GM19239 (cell line): ENCODE data around the gene ARID3B.
"Not testable (repeated sequence)": the region's sequence is repeated elsewhere in the genome, so short reads cannot be mapped to it uniquely, and the experiment has no call there.

Experiments
- DNase-seq: peaks from one replicate; pipeline ENCODE4 v3.0.0; 2011; ENCODE audit warnings: low spot score; ENCODE audit not compliant: insufficient read length
- FAIRE-seq: peaks from 2 replicates; lab custom pipeline; 2011; peaks lifted over from hg19 to GRCh38; lab: Jason Lieb, UNC

The ARID3B gene

DNA sequence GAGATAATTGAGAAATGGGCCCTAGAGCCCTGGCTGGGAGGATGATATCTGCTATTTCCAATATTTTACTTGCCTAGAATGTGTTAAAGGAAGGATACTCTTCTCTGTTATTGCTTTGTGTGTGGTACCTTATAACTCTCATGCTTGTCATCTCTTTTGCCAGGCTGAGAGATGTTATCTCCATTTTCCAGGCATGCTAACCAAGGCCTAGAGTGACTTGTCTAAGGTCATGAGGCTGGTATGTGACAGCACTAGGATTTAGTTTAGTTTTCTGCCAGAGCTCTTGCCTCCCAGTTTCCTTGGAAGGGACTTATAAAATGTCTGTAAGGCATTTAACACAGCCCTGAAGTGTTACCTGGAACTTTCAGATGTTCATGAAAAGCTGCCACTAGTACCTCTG is 76.0 kb downstream of the ARID3B start:
- no peak for FAIRE-seq
- DNase-seq, result no peak

DNA sequence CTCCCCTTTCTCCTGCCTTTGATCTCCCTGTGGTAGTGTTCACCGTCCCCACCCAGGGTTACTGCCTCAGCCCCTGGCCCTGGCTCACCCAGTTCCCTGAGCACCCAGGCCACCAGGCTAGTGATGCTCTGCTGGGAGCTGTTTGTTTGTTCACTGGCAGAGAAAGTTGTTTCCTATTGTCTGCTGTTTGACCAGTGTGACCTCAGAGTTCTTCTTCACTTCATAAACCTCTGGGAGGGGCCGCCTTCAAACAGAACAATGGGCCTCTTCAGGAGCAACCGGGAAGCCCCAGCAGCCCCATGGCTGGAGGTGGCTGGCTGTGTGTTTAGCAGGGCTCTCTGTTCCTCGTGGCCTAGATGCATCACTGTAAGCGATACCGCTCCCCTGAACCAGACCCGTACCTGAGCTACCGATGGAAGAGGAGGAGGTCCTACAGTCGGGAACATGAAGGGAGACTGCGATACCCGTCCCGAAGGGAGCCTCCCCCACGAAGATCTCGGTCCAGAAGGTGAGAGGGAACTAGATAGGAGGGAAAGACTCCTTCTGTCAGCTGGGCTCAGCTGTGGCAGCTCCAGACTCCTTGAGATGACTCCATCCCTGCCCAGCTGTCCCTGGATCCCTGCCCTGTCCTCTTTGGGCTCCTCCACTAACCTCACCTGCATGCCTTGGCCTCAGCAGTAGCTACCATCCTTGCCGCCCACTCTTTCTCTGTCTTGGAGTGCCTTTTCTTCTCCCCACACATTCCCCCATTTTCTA is 78.0 kb downstream of the ARID3B start:
- FAIRE-seq, result no peak

DNA sequence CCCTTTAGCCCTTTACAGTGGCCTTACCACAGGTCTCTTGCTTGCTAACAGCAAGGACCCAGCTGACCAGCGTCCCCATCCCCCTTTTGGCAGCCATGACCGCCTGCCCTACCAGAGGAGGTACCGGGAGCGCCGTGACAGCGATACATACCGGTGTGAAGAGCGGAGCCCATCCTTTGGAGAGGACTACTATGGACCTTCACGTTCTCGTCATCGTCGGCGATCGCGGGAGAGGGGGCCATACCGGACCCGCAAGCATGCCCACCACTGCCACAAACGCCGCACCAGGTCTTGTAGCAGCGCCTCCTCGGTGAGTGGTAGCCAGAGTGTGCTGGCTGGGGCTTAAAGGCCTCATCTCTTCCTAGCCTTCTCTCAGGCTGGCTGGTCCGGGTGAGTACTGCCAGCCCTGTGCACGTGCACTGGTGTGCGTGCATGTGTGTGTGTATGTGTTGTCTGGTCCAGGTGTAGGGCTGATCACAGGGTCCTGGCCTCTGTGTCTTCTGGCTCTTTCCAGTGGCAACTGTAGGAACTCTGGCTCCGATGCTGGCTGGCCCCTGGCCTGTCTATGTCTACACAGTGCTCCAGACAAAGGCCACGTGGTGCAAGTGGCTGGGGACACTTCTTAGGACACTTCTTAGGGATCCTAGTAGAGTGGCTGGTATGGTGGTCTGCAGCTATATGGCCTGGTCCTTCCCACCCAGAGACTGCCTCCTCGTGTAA is 79.1 kb downstream of the ARID3B start:
- FAIRE-seq, result no peak
- DNase-seq, result no peak

More for the DNA sequence above, 78.0 kb downstream of the ARID3B start:
- no peak for DNase-seq

DNA sequence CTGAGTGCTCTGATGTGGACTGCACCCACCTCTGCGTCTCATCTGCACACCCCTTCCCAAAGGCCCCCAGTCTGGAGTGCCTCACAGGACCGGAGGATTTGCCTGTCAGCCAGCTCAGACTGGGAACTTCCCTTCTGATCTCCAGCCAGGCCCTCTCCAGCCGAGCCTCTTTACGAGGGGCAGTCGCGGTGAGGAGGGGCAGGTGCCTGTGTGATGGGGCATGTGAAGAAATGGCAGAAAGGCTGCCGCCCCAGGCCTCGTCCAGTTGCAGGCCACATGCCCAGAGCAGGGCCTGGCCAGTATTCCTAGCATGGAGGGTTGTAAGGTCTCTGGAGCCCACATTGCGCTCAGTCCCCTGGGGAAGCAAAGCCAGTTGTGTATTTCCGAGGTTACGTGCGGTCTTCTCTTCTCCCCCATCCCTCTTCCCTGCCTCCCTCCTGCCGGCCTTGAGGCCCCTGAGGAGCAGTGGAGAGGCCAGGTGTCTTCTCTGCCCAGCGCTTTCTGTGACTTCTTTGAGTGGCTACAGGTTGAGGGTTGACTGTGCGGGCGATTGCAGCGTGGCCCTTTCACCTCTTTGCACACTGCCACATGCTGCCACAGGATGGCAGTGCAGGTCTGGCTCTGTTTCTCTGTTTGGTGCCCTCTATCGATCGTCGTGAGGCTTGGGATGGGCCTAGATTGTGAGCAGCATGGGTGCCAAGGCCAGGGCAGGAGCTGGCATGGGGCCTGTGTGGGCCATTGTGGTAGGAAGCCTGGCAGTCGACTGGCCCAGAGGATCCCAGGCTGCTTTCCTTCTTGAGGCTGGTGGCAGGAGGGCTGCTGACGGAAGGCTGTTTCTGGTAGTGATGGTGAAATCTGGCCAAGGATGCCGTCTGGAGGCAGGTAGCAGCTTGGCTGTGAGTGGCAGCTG is 79.9 kb downstream of the ARID3B start:
- FAIRE-seq (peak; percentile 95), DNase-seq (peak; percentile 81)

DNA sequence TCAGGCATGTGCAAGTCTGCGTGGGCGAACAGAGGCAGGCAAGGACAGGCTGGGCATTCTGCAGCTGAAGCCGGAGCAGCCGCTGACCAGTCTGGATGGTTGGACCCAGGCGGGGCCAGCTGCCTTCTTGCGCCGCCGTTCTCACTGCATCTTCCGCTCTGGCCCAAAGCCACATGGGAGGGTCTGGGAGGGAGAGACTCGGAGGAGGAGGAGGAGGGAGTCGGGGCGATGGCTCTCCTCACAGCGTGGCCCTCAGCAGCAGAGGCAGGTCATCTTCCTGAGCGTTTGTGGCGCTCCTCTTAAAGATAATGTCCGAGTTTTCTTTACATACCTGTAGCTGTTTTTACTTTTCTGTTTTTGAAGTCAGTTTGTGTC is 80.5 kb downstream of the ARID3B start:
- no peak for DNase-seq
- FAIRE-seq, result no peak

DNA sequence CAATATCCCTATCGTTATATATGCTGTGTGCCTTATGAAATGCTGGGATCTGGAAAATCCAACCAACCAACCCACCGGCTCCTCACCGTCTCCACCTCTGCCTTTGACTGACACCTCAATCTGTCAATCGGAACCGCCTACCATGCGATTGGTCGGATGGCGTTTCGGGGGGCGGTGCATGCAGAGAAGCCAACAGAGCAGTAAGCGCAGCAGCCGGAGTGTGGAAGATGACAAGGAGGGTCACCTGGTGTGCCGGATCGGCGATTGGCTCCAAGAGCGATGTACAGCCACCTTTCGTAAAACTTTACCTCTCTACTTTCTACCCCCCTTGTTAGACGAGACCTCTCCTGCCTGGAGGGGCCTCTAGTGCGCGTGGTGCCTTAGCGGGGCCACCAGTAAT is 80.9 kb downstream of the ARID3B start:
- peak; percentile 31 for FAIRE-seq

DNA sequence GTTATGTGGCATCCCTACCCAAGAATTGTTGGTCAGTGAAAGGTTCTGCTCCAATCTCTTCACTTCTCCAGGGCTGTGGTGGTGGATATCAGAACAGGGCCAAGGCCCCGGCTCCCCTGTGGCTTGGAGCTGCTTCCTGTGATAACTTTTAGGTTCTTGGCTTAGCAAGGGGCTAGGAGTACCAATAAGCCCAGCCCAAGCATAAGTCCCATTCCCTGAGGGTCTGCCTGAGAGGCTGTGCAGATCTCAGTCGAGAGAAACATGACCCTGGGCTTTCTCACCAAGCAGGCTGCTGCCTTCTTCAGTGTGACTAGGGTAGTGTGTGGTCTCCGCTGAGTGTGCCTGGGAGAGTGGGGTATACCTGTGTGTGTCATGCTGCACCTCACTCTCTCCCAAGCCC is 81.7 kb downstream of the ARID3B start:
- FAIRE-seq, result no peak
- DNase-seq, result no peak

More for the DNA sequence above, 80.9 kb downstream of the ARID3B start:
- no peak for DNase-seq

DNA sequence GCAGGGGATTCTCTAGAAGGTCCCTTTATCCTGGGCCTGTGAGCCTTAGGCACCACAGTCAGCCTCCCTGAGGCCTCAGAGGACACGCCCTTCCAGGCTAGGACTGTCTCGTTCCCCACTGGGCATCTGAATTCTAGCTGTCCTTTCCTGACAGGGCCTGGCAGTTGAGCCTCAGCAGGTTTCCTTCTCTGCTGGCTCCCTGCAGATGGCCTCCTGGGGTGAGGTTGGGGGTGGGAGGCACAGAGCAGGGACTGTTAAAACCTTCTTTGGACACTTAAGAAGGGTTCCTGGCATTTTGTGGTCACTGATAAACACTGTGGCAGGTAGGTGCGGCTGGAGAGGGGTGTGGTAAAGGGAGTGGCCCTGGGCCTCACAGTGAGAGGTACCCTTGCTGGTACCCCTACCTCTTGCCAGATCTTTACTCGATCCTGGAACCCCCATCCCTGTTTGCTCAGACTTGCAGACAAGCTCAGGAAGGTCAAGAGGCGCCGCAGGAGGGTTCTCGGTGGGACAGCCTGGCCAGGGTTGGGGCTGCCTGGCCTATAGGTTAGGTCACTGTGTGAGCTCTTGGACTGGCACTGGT is 83.1 kb downstream of the ARID3B start:
- DNase-seq (no peak), FAIRE-seq (no peak)

DNA sequence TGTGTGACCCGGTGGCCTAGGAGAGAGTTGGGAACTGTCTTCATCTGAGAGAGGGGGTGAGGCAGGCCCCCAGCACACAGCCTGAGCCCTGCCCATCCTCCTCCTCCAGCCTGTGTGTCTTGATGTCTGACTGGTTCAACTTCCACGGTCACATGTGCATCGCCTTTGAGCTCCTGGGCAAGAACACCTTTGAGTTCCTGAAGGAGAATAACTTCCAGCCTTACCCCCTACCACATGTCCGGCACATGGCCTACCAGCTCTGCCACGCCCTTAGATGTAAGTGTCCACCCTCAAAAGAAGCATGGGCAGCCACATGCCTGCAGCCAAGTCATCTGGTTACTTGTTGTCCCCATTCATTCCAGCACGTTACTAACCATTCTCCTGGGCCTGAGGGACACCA is 84.7 kb downstream of the ARID3B start:
- DNase-seq (no peak), FAIRE-seq (no peak)

DNA sequence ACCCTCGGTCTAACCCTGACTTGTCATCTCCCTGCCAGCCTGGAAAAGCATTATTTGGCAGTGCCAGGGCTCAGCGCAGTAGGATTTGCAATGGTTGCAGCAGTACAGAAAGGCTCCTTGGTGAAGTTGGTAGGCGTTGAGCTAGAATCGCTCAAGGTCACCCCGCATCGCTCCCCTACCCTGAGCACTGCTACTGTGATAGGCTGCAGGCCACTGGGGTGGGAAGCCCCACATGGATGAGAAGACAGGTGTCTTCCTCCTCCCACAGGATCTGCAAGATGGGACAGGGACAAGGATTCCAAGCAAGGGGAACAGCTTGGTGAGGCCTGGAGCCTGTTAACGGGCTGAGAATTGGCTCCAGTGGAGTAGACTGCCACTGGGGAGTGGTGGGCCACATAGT is 85.3 kb downstream of the ARID3B start:
- no peak for FAIRE-seq

DNA sequence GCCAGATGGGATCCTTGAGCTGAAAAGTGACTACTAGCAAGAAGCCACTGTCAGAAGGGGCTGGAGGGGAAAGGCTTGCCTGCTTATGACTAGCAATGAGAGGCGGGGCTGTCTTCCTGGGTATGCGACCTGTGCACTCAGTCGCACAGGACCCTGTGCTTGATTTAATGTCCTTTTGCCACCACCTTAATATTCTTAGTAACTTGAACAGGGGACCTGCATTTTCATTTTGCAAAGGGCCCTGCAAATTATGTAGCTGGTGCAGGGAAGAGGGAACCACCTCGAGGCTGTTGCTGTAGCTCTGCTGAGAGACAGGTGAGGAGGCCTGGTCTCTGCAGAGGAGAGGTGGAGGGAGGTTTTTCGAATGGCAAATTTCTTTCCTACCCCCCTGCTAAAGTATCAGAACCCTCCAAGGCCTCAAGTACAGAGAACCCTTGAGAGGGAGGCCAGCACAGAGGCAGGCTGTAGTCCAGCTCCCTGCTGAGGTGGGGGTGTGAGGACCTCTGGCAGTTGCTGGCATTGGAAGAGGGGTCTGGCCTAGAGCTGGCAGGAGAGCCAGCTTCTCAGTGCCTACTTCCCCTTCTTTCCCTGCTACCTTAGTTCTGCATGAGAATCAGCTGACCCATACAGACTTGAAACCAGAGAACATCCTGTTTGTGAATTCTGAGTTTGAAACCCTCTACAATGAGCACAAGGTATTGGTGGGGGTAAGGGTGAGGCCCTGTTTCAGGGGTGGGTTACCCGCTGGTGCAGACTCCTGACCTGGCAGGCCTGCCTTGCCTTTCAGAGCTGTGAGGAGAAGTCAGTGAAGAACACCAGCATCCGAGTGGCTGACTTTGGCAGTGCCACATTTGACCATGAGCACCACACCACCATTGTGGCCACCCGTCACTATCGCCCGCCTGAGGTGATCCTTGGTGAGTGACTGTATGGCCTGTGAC is 86.0 kb downstream of the ARID3B start:
- peak; percentile 57 for FAIRE-seq
- DNase-seq, result peak; percentile 38

More for the DNA sequence above, 85.3 kb downstream of the ARID3B start:
- no peak for DNase-seq

DNA sequence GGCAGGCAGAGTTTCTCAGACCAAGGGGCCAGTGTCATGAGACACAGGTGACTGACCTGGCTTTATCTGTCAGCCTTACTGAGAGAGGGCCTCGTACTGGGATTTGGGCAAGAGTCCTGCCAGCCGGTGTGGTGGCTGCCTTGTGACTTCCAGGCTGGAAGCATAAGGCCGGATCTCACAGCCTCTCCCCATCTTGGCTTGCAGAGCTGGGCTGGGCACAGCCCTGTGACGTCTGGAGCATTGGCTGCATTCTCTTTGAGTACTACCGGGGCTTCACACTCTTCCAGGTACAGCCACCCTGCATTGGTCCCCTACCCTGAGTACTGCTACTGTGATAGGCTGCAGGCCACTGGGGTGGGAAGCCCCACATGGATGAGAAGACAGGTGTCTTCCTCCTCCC is 86.7 kb downstream of the ARID3B start:
- DNase-seq, result no peak
- no peak for FAIRE-seq

DNA sequence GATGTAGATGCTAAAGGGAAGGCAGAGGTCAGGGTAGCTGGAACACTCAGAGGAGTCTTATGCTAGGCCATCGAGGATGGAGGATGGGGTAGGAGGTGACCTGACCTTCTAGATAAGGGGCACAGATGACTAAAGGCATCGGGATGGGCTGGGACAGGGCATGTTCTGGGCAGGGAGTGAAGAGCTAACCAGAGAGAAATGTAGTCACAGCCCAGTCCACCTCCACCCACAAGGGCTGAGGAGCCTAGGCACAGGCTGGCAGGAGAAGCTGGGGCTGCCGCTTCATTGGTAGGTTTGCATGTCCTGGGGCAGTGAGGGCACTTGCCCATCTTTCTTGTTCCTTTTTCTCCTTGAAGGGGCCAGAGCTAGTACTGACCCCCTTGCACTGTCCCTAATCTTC is 87.2 kb downstream of the ARID3B start:
- DNase-seq (no peak), FAIRE-seq (no peak)

DNA sequence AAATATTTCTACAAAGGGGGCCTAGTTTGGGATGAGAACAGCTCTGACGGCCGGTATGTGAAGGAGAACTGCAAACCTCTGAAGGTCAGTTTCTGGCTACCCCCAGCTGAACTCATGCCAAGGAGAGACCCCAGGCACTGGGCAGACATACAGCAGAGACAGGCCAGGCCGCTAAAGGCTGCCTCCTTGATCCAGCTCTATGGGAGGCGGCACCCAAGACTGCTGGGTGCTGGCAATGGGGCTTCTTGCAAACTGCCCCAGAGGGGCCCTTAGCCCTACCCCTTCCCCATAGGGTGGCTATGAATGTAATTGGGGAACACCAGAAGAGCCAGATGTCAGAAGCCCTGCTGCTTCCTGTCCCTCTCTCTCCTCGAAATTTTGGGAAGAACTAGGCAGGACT is 87.9 kb downstream of the ARID3B start:
- DNase-seq (no peak), FAIRE-seq (no peak)

DNA sequence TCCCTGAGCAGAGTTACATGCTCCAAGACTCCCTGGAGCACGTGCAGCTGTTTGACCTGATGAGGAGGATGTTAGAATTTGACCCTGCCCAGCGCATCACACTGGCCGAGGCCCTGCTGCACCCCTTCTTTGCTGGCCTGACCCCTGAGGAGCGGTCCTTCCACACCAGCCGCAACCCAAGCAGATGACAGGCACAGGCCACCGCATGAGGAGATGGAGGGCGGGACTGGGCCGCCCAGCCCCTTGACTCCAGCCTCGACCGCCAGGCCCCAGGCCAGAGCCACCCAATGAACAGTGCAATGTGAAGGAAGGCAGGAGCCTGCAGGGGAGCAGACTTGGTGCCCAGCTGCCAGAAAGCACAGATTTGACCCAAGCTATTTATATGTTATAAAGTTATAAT is 88.7 kb downstream of the ARID3B start:
- not testable (repeated sequence) for FAIRE-seq, DNase-seq

DNA sequence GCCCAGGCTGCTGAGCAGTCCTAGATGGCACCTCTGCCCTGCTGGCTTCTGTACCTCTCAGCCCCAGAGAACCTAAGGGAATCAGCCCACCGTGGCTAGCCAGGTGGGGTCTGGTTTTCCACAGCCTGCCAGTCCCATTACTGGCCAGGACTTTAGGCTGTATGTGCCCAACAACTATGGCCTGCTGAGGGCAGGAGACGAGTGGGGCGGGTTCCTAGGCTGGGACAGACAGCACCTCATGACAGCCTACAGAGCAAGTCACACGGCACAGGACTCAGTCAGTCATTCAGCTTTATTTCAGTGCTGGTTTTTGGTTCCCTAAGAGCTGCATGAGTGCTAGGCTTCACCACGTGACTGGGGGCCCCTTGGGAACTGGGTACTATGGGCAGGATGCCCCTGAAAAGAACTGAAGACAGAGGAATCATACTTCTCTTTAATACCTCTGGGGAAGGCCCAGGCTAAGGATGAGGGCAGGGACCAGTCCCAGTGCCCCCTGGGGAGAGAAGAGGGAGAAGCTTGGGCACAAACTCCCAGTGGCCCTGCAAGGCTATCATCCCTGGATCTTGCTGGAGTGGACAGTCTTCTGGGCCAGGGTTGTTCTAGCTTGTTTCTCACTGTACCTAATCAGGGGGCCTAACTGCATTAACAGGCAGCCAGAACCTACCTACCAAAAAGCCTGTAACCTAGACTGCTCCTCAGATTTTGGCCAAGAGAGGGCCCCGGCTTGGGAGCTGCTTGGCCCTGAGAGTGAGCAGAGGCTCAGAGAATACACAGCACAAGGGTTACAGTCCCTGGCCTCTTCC is 89.5 kb downstream of the ARID3B start:
- DNase-seq (no peak), FAIRE-seq (no peak)

DNA sequence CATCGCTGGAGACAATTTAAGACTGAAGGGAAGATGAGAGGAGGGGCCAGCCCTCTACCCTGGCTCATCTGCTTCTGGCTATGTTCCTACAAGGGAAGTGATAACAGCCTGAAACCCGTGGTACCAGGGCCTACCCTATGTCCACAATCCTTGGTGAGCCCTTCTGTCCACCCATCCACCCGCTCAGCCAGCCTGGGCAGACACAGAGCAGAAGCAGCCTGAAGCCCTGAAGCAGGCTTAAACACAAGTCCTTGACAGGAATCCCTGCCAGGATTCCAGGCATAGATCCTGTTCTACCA is 90.0 kb downstream of the ARID3B start:
- no peak for FAIRE-seq
- DNase-seq, result no peak

DNA sequence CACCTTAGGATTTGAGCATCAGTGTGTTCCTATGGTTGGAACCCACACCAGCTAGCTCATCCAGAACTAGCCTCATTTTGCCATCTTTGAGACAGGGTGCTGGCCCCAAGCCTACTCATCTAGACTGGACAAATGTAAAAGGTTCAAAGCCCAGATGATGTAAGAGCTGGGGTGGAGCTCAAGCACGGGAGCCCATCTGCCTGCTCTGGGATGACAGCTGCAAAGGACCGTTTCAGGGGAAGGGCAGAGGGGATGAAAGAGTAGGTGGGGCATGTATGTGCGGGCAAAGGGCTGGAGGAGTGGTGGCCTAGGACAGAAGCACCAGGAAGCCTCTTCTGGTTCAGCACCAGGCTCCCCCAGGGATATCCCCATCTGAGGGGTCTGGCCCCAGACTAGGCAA is 90.4 kb downstream of the ARID3B start:
- DNase-seq, result no peak
- no peak for FAIRE-seq
